ENCODE data around the gene MORC1.
"Not testable (repeated sequence)": the region's sequence is repeated elsewhere in the genome, so short reads cannot be mapped to it uniquely, and the experiment has no call there.

Gene MORC1

DNA sequence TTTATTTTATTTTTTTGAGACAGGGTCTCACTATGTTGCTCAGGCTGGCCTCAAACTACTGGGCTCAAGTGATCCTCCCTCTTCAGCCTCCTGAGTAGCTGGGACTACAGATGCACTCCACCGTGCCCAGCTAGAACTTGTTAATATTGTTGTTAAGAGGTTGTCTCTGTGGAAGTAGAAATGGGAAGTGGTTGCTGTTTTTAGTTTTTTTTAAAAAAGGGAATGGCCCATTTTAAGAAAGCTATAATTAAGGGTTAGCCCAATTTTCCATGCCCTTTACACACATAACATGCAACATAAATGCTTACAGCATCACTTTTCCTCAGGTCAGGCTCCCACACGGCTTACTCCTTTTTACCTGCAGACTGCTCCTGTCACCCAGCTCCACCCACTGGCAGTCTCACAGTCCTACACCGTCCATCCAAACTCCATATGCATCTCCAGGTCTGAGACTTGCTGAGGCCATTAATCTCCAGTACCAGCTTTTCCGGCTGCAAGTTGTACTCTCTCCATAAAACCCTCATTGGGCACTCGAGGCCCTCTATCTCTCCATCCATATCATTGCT, 19.8 kb downstream of the MORC1 start:
- peak; percentile 4 to 63 (median 29) for DNase-seq

DNA sequence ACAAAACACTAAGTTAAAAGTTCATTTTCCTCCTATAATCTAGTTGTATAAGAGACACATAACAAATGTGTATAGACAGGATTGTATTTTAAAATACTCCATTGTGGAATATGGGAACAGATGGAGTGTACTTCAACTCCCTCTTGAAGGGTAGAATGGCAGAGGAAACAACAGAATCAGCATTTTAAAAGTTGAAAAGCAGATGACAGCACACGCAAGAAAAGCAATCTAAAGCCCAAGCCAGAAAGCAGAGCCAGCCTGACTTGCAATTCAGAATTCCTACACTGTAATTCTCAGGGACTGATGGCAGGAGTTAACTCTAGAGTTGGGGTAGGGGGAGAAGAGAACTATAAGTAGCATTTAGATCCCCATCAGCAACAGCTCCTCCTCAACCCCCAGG, 22.8 kb downstream of the MORC1 start:
- no peak for DNase-seq

DNA sequence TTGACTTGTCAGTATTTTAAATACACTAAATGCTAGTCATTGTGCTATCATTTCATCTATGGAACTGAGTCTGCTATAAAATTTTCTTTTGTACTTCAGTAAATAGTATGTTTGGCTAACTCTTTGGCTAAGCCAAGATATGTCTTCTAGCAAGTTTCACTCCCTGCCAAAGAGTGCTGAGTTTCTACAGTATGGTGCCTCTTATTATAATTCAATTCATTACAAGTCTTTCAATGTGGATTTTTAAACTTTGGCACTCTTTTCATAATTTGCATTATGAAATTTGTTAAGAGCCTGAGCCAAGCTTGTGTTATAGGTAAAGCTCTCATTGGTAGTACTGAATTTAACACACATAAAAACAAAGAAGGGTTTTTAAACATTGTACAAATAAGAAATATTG, 24.4 kb downstream of the MORC1 start:
- DNase-seq: no peak

DNA sequence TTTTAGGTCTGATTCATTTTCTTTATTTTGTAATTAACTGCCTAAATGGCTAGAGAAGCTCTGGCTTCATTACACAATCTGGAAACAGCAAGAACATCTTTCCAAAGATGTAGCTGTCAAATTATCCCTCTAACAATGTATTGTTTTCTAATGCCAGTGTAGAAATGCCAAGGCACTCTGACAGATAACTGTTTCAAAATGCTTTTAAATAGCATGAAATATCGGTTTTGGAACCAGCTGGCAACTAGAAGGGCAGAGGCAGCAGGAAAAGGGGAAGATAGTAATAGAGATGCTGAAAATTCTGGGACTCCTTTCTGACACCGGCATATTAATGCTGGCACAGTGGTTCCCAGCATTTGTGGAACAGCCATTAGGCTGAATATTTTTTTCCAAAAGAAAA, 26.1 kb downstream of the MORC1 start:
- DNase-seq: no peak

DNA sequence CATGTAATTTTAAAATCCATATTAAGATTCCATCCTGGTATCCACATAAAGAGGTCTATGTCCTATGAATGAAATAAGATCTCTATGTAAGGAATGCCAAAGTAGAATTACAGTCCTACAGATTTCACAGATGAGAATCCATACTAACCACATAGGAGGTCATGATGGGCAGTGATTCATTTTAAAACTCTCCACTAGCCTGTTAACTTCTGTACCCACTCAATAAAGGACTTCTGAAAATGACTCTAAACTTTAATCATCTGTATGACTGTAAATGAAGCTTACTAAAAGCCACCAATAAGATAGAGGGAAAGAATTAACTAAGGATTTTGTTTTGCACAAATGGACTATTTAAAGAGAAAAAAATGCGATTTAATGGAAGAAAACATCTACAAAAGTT, 28.7 kb downstream of the MORC1 start:
- no peak for DNase-seq

DNA sequence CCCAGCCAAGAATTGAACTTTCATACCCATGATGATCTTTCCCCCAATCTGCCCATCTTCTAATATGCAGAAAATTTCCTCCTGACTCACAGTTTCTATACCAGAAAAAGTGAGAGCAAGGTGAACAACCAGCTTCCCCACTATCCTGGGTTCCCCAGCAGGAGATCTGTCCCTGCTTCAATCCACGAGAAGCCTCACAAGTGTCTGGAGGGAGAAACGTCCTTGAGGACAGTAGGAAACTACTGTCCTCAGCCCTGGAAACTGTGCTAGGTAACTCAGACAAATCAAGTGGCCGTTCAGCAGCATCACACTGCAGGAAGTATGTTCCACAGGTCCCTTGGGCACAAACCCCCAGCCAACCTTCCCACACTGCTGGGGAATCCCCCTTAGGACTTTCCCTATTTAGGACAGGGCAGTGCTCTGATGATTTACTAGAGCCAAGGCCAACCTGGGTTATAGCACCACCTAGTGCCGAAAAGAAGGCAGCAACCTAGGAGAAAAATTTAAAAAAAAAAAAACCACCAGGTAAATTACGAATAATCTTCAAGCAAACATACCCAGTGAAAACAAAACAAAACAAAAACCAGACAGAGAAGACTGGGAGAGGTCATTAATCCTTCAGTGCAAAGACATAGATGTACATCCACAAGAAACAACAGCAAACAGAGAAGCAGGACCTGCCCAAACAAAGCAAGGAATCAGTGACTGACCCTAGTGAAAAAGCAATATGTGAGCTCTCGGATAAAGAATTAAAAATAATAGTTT, 36.0 kb downstream of the MORC1 start:
- peak in 2 of 3 experiments; percentile 13 to 45 for DNase-seq

DNA sequence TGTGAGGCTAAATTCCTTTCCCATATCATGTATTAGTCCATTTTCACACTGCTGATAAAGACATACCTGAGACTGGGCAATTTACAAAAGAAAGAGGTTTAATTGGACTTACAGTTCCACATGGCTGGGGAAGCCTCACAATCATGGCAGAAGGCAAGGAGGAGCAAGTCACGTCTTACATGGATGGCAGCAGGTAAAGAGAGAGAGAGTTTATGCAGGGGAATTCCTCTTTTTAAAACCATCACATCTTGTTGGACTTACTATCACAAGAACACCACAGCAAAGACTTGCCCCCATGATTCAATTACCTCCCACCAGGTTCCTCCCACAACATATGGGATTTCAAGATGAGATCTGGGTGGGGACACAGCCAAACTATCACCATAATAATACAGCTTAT, 37.8 kb downstream of the MORC1 start:
- not testable (repeated sequence) for DNase-seq

DNA sequence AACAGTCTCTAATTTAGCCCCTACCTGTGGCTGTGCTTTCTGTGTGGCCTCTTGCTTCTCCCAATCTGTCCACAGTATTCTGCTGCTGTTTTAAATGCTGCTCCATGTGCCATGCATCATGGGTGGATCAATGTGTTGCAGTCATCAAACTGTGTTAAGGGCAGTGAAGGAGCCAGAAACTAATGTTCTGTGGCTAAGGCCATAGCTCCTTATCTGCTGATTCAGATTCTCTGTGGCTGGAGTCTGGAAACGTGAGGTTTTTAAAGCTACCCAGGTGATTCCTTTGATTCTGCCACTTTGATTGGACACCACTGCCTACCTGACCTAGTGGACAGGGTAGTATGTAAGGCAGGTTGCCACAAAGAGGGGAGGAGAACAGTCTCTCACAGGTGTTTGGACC, 44.8 kb downstream of the MORC1 start:
- no peak for DNase-seq

DNA sequence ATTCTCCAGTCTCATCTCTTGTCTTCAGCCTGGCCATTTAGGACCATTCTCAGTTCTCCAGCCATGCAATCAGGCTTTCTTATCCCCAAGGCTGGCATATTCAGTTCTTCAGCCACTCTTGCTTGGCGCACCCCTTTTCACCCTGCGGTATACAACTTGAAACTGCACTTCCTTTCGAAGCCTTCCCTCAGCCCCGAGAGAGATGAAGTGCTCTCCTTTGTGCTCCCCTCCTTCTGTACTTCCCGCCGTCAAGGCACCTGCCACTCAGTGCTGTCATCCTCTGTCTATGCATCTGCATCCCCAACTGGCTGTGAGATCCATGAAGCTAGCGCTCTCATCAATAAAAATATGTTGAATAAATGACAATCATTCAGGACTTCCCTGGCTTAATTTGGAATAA, 45.7 kb downstream of the MORC1 start:
- DNase-seq: no peak

DNA sequence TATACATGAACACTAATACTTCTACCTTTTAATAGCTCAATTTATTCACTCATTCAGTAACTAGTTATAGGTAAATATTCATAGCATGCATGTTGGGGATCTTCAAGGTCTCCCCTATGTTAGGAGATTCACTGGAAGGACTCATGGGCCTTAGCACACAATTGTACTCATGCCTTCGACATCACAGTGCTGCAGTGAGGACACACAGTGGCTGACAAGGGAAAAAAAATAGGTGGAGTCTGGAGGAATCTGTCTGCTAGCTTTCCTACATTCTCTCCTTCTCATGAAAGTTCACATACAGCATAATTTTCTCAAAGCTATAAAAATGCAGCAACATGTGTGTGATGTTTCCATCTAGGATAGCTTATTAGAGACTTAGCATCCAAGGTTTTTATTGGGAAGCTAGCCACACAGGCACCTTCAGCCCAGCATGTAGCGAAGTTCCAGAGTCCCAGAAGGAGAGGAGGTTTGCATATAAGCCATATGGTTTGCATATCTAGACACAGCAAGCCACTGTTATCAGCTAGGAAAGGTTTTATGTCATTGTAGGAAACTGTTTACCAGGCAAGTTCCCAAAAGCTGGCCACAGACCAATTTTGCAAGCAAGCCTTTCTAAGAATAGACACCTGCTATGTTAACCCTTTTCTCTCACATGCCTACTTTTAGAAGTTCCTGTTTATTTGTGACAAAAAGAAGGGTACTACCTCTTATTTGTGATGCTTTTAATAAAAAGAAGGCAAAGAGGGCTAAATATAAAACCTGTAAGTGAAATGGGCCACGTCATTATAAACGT, 46.4 kb downstream of the MORC1 start:
- peak in 1 of 3 experiments; percentile 3 for DNase-seq

DNA sequence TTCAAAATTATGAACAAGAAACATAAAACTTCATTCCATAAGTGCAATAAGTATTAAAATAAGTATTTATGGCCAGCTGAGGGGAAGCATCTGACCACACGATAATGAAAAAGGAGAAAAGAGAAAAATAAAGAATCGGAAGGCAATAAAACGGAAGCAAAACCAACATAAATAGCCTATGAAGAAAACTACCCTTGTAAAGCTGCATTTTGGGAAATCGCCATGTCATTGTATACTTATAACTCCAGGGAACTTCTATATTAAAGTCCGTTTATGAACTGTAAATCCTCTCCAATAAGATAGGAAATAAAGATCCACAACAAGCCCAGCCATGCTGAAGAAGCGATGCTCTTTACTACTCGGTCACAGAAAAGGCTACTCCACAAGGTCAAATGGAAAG, 47.7 kb downstream of the MORC1 start:
- no peak for DNase-seq

DNA sequence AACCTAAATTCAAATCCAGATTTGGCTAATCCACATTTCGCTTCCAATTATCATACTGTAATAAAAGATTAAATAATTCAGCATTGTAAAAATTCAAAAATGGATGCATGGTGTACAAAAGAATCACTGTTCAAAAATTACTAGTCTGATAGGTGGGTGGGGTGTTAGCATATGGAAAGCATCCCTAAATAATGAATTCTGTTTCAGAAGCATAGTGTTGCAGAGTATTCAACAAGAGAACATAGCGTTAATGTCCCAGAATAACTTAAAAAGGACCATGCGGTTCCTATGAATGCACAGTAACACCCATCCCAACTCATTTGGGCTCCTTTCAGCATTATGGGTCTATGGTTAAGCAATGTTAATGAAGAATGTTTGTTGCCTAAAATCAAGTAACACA, 51.1 kb downstream of the MORC1 start:
- DNase-seq: no peak

DNA sequence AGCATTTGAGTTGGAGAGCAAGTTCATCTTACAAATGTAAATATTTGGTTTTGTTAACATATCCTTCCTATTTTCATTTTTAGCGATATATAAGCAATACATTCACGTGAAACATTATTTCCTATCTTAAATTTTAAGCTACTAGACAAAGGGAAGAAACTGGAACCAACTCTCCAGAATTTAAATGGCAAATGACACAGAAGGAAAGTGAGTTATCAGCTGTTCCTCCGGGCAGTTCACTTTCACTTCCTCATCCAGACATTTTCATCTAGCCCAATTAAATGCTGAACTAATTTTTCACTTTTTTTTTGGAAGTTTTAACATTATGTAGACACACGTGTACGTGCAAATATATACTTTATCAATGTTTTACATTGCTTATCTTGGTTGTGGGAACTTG, 58.7 kb downstream of the MORC1 start:
- no peak for DNase-seq

DNA sequence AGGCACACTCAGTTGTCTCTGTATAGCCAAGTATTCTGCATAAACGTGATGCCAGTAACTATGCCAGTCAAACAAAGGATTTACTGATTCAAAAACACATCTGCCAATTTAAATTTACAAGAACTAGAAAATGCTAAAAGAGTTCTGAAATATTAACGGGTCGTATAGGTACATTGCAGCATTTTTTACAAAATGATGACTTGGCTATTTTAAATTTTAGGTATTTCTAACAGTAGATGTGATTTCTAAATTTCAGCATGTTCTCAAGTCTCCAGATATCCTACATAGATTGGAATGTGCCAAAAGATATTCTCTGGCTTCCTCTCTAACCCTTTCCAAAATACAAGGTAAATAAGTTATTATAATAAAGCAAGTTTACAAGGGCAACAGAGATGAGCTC, 60.3 kb downstream of the MORC1 start:
- DNase-seq: no peak

DNA sequence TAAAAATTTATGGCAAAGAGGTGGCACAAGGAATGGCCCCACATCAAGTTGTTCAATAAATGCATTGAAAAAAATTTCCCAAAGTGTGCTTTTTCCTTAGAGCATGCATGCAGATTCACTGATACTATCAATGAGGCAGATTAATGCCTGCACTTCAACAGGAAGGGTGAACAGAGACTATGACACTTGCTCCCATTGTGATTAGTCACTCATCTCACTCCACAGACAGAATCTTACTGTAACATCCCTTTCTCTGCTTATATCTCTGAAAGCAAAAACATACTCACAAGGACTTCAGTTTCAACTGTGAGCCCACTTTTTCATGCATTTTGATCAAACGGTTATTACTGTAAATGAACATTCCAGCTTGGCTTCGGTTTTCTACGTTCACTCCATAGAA, 60.9 kb downstream of the MORC1 start:
- DNase-seq: no peak

DNA sequence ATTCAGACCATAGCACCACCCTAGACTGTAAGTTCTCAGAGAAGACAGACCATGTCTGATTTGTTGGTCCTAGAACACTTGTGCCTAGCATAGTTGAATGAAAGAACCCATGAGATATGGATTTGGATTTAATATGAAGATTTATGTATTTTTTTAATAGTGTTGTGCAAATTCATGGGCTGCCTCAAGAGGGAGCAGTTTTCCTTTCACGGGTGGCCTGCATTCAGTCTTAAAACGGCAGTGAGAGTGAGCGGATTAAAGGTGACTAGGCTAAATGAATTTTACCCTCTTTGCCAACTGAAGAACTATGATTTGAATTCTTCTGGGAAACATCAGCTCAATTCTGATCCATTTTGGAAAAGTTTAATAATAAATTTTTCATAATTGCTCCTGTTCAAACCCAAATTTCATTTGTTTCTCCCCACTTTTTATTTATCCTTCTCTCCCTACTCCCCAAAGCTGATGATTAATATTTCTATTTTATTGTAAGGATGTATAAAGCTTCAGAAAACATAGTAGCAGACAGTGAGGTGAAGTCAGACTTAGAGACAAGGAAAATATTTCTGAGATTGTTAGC, 67.3 kb downstream of the MORC1 start:
- DNase-seq: peak; percentile 17 to 61 (median 20)

DNA sequence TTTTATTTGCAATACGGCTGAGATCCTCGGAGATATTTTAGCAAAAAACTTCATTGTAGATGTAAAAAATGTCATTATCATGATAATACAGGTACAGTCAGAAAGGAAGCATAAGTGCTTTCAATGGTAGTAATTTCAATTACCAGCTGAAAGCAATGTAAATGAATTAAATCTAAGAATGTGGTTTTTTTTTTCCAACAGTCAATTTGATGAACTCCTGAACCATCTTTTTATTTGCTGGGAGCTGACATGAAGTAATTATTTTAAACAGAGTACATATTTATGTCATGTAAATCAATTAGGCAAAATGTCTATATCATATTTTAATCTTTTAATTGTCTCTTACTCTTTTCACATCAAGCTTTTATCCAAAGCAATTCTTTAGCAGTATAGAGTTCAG, 70.6 kb downstream of the MORC1 start:
- no peak for DNase-seq

DNA sequence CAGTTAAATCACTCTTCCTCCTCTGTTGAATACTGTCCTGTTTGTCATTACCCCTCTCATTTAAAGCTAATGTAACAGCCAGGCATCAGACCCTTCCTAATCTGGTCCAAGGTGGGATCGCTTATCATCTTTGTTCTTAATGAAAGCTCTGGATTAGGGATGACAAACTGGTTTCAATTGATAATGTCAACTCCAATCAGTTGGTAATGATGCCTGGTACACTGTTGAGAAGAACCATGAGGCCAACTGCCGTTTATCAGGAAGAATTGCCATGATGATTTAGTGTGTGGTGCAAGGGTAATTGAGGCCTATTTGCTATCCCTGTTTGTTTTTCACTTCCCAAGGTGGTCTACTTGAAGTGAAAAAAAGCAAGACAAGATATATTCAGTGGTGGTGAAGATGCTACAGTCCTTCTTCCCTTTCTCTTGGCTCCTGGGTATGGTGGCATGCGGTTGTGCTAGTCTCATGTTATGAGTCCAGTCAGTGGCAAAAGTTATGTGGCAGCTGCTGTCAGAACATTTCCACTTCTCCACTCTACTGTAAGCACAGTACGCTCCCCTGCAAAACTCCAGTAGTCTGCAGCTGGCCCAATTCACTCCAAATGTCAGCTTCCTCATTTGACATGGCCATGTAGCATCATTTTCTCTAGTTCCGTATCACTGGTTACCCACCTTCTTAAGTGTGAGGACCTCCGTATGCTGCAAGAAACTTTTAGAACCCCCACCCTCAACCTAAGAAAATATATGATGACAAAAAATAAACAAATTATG, 72.5 kb downstream of the MORC1 start:
- DNase-seq: no peak

DNA sequence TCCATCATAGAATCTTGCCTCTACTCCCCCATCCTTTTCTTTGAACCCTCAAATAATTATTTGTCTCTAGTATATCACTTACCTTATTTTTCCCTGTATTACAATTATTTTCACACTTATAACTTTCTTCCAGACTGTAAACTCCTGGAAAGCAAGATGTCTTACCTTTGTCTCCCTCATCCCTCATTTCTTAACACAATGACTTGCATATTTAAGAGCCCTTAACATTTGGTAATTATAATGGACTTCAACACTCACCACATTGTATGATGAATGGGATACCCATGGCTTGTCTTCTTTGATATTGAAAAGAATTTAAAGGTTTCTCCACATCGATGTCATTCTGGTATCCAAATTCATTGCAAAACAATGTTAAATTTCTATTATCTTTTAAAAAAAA, 82.9 kb downstream of the MORC1 start:
- DNase-seq: no peak

DNA sequence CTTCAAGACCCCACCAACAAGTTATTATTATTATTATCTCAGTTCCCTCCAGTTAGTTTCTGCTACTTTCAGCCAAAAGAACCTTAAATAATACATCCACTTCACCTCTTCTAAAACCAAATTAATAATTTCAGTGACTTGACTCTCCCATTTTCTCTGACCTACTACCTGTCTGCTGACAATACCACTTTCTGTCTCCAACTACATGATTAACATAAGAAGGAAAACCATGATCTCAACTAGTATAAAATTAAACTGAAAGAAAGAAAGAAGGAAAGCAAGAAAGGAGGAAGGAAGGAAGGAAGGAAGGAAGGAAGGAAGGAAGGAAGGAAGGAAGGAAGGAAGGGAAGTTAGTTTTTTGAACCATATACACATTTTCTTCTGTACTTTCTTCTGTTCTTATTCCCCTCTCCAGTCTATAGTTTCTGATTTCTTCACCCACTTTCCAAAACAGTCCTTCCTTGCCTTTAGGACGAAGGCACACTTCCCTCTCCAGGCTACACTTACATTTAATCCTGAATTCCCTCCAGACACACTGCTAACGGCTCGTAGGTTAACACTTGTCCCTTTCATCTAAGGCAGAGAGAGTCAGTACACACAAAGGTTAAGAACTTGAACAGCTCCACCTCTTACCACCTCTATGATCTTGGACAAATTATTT, 84.8 kb downstream of the MORC1 start:
- DNase-seq: no peak

DNA sequence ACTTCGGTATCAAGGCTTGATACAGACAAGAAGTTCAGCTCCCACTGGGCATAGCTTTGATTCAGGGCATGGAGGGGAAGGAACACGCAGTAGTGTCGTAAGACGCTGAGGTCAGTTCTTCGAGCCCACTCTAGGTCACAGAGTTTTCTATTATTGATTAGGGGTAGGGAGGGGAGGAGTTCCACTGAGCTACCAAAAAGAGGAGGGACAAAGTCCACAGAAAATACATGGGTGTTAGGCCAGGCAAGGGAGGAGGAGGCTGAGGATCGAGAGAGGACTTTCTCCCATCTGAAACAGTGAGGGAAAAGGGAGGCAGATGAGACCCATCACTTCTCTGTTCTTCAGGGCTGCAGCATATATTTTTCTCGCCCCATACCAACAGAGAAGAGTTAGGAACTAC, 89.2 kb downstream of the MORC1 start:
- DNase-seq: no peak

DNA sequence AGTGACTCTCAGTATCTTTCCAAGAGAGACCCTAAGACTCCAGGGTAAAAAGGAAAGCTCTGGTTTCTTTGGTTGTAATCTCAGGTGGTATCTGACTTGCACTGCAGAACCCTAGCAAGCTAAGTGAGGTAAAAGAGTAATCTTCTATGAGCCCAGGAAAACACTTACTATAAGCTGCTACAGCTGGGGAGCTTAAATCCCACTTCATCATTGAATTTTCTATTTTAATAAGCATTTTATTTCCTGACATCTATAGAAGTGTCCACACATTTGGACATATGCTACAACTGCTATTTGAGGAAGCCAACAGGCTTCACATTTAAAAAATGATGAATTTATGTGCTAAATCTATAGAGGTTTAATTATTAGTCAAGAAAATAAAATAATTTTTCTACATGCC, 91.1 kb downstream of the MORC1 start:
- no peak for DNase-seq

Measured in NCI-H1417 (cell line).